HUDEP-2 (cell line): ENCODE results near the gene WEE2.
"Not testable (repeated sequence)": the region's sequence is repeated elsewhere in the genome, so short reads cannot be mapped to it uniquely, and the experiment has no call there.

Source experiments
- DNase-seq, 76 experiments: peaks; one replicate each; lab custom pipeline; 2025; ENCODE audit not compliant: unreplicated experiment in 76 of 76; lab: John Stamatoyannopoulos, UW

Gene WEE2

DNA sequence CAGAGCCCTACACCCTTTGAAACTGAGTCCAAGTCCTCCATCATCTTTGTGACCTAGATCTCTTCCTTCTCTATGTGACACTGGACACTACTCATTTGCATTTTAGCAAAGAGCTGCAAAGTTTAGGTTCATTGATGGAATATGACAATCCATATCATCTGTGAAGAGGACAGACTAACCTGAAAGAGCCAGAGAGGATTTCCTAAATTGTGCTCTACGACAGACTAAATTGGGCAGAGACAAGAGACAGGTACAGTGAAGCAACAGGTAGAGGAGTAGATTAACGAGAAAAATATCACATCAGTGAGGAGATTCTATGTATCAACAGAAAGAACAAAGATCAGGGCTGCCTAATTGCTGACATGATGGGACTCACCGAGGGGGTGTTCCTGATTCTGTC, 55.6 kb downstream of the WEE2 start, which contains the start of gene TAS2R3:
TSS of gene TAS2R3 (plus strand) at position 301 of the 400 bp plus-strand sequence. CDS start at position 363, 62 bp downstream.
- DNase-seq, result no peak

DNA sequence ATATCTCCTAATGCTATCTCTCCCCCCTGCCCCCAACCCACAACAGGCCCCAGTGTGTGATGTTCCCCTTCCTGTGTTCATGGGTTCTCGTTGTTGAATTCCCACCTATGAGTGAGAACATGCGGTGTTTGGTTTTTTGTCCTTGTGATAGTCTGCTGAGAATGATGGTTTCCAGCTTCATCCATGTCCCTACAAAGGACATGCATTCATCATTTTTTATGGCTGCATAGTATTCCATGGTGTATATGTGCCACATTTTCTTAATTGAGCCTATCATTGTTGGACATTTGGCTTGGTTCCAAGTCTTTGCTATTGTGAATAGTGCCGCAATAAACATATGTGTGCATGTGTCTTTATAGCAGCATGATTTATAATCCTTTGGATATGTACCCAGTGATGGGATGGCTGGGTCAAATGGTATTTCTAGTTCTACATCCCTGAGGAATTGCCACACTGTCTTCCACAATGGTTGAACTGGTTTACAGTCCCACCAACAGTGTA, 62.0 kb downstream of the WEE2 start:
- DNase-seq, result not testable (repeated sequence)

DNA sequence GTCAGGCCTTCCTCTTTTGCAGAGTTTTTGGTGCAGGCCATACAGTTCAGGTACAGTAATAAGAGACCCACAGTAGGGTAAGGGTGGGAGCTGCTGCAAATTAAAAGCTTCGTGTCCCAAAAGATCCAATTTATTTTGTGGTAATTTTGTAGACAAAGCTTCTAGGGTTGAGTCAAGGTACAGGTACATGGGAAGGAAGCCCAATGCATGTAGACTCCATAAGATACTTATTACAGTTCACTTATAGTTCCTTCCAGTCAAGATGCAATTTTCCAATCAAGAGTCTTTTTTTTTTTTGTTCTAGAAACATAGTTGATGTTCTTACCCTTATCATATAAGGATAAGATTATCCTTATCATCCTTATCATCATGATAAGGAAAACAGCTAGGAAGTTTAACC, 68.2 kb downstream of the WEE2 start, which contains the start of gene TAS2R4:
TSS of gene TAS2R4 (plus strand) at position 301 of the 400 bp plus-strand sequence. CDS start 1,815 bp downstream, outside the sequence.
- DNase-seq, result no peak
